GM12878 (cell line): ENCODE data around the gene CLDN19.

ENCODE experiments used
- CBX5 ChIP-seq: sonication (generic); IDR thresholded peaks from 2 replicates; pipeline ENCODE4 v1.6.1; 2016; ENCODE audit warnings: low read depth, moderate library complexity, mild to moderate bottlenecking, inconsistent platforms
- EZH2 ChIP-seq: IDR thresholded peaks from 2 replicates; pipeline ENCODE4 v1.6.1; 2012; ENCODE audit warnings: low read depth, mild to moderate bottlenecking, control low read depth, inconsistent platforms, low read length, borderline replicate concordance; ENCODE audit not compliant: control insufficient read depth
- JUND ChIP-seq: IDR thresholded peaks from 2 replicates; pipeline ENCODE4 v1.6.1; 2012; ENCODE audit warnings: low read depth, mild to moderate bottlenecking, low read length, improper control_type of control experiment, moderate library complexity
- USF2 ChIP-seq: IDR thresholded peaks from 2 replicates; pipeline ENCODE4 v1.6.1; 2011; ENCODE audit warnings: low read depth, low read length, improper control_type of control experiment, borderline replicate concordance

DNA sequence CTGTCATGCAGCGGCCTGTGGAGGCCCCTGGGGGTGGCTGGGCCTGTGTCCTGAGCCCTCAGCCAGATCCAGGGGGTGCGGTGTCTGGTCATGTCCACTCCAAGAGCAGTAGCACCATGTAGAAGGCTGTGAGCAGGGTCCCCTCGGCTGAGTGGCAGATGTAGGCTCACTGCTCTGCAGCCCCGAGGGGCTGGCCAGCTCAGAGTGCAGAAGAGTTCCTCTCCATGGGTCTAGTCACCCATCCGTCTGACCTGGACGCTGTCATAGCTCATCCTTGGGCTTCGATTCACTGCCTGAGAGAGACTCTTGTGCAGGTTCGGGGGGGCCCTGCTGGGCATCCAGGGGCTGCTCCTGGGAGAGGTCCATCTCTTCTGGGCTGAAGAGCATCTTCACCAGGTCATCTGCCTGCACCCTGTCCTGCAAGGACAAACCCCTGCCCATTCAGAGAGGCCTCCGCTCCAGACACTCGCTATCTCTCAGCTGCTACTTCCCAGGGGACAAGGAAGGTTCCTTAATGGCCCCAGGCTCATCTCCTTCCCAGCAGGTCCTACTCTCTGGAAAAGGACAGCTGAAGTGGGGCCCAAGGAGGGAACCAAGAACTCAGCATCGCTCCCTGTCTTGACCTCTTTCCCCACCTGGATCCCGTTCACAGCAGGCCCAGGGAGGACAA, 6.5 kb upstream of the CLDN19 start:
- TF ChIP-seq EZH2 (no peak), USF2 (no peak), CBX5 (no peak), JUND (no peak)
